Measurements from ENCODE around the gene DMKN. TPM values are rescaled to one million over a fixed set of nuclear protein-coding genes. Genes with fewer than 3 reads are reported as not detected.

Gene DMKN
- total RNA-seq, 2 donors from 2014 or later: 430 to 451 TPM

DNA sequence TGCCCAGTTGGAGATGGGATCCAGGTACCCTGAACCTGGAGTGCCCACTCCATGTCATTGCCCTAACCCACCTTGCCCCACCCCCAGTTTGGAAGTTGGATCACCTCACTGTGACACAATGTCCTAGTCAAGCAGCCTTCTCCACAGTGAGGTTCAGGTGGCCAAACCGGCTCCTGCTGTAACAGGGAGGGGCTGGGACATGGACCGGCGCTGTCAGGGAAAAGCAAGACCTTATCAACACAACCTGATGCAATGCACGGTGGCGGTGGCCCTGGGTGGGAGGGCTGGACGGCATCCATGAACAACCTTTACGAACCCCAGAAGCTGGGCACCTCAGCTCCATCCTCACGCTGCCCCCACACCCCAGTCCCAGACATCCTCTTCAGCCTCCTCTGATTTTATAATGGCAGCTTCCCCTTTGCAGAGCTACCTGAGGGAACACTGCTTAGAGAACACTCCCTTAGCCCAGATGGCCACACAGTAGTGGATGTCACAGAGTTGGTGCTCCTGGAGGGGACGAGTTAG, 21.6 kb downstream of the DMKN start:
- TF ChIP-seq, protein P1, sequence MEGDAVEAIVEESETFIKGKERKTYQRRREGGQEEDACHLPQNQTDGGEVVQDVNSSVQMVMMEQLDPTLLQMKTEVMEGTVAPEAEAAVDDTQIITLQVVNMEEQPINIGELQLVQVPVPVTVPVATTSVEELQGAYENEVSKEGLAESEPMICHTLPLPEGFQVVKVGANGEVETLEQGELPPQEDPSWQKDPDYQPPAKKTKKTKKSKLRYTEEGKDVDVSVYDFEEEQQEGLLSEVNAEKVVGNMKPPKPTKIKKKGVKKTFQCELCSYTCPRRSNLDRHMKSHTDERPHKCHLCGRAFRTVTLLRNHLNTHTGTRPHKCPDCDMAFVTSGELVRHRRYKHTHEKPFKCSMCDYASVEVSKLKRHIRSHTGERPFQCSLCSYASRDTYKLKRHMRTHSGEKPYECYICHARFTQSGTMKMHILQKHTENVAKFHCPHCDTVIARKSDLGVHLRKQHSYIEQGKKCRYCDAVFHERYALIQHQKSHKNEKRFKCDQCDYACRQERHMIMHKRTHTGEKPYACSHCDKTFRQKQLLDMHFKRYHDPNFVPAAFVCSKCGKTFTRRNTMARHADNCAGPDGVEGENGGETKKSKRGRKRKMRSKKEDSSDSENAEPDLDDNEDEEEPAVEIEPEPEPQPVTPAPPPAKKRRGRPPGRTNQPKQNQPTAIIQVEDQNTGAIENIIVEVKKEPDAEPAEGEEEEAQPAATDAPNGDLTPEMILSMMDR (conservative IDR thresholded peaks at IDR 0.05): no peak
- Mint-ChIP-seq H3K36me3 (ENCODE audit: low read depth) (peaks cover 5% of the 10 kb centered on the region), H3K27me3 (ENCODE audit: insufficient read depth) (peaks cover 9% of the 10 kb centered on the region), H3K27ac (no peak overlapping the region), H3K4me3 (no peak overlapping the region), H3K9me3 (no peaks in the 10 kb centered on the region), H3K4me1 (peaks cover 23% of the 10 kb centered on the region)
- WGBS, 2 experiments (ENCODE audit: insufficient coverage in 1 of 2, insufficient read length in 1 of 2): 83 to 96% methylated on average over 2 to 9 of the region's 9 CpGs
- Histone ChIP-seq H3K9me3 (ENCODE audit: control insufficient read depth, low read length) (no peaks in the 10 kb centered on the region), H3K9ac (ENCODE audit: extremely low read depth, low read length, poor library complexity, severe bottlenecking) (no peak overlapping the region), H3K27me3 (ENCODE audit: control insufficient read depth, insufficient read depth, low read length, poor library complexity, severe bottlenecking) (no peaks in the 10 kb centered on the region), H3K27ac (ENCODE audit: low read depth, low read length) (no peak overlapping the region), H3K36me3 (ENCODE audit: control insufficient read depth, insufficient read depth, low read length) (peaks cover 2% of the 10 kb centered on the region), H3K4me1 (ENCODE audit: control insufficient read depth, insufficient read depth, low read length) (peaks cover 2% of the 10 kb centered on the region), H3K4me3 (ENCODE audit: low read length) (no peak overlapping the region)
- no peak for DNase-seq

DNA sequence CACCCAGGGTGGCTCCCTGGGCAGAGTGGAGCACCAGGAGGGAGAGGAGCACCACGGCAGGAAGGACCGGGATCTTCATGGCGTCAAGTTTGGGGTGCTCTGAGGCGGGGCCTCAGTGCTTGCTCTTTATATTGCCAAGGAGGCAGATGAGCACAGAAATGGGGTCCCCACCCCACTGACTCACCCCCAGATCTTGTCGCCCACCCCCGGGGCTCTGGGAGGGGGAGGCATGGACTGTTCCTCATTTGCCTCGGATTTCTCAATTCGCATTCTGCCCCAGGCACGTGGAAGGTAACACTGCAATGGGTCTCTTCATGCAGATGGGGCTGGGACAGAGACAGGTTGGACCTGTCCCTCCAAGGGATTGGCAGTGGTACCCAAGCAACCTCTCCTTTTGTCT, 23.1 kb downstream of the DMKN start, which contains the start of gene KRTDAP:
KRTDAP (minus strand) TSS at position 101 of the 400 bp plus-strand sequence; CDS start at position 79, 22 bp downstream.
- Histone ChIP-seq H3K27ac (ENCODE audit: low read depth, low read length) (no peak within 1 kb of the TSS), H3K9me3 (ENCODE audit: control insufficient read depth, low read length) (no peaks in the 10 kb centered on the region), H3K9ac (ENCODE audit: extremely low read depth, low read length, poor library complexity, severe bottlenecking) (no peak within 1 kb of the TSS), H3K36me3 (ENCODE audit: control insufficient read depth, insufficient read depth, low read length) (no peaks in the 10 kb centered on the region), H3K4me3 (ENCODE audit: low read length) (no peak within 1 kb of the TSS), H3K27me3 (ENCODE audit: control insufficient read depth, insufficient read depth, low read length, poor library complexity, severe bottlenecking) (no peaks in the 10 kb centered on the region), H3K4me1 (ENCODE audit: control insufficient read depth, insufficient read depth, low read length) (peaks cover 13% of the 10 kb centered on the region)
- no peaks in the 10 kb centered on the region for H3K9me3 Mint-ChIP-seq
- peaks cover 35% of the 10 kb centered on the region for H3K4me1 Mint-ChIP-seq
- DNase-seq: no peak
- peaks cover 9% of the 10 kb centered on the region for H3K27me3 Mint-ChIP-seq (ENCODE audit: insufficient read depth)
- TF ChIP-seq, protein P1 (conservative IDR thresholded peaks at IDR 0.05): no peak
- 86 to 92% methylated on average over 6 to 9 of the region's 9 CpGs for WGBS, 2 experiments (ENCODE audit: insufficient coverage in 1 of 2, insufficient read length in 1 of 2)
- no peak within 1 kb of the TSS for H3K4me3 Mint-ChIP-seq
- no peak within 1 kb of the TSS for H3K27ac Mint-ChIP-seq
- H3K36me3 Mint-ChIP-seq (ENCODE audit: low read depth): no peaks in the 10 kb centered on the region

DNA sequence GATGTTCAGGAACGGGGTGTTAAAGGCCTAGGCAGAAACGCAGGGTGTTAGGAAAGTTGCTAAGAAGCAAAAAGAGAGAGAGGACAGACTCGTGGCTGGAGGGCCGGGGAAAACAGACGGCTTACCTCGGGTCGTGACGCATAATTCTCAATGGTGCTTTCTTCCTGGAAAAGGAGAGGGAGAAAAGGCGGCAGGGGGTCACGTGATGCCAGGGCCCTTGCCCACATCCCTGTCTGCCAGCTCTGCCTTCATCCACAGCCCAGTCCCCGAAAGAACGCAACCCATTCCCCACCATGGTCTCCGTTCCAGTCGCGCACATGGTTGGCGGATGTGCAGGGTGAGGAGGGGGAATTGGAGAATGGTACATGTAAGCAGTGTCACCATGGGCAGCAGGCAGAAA, 24.8 kb downstream of the DMKN start:
- H3K27ac ChIP-seq (ENCODE audit: low read depth, low read length): no peak overlapping the region
- H3K9me3 ChIP-seq (ENCODE audit: control insufficient read depth, low read length): no peaks in the 10 kb centered on the region
- Mint-ChIP-seq H3K27ac (no peak overlapping the region), H3K9me3 (no peaks in the 10 kb centered on the region), H3K36me3 (ENCODE audit: low read depth) (no peaks in the 10 kb centered on the region), H3K27me3 (ENCODE audit: insufficient read depth) (peaks cover 9% of the 10 kb centered on the region), H3K4me3 (no peak overlapping the region), H3K4me1 (peaks cover 40% of the 10 kb centered on the region)
- no peak overlapping the region for H3K4me3 ChIP-seq (ENCODE audit: low read length)
- H3K27me3 ChIP-seq (ENCODE audit: control insufficient read depth, insufficient read depth, low read length, poor library complexity, severe bottlenecking): no peaks in the 10 kb centered on the region
- peaks cover 13% of the 10 kb centered on the region for H3K4me1 ChIP-seq (ENCODE audit: control insufficient read depth, insufficient read depth, low read length)
- no peaks in the 10 kb centered on the region for H3K36me3 ChIP-seq (ENCODE audit: control insufficient read depth, insufficient read depth, low read length)
- no peak for DNase-seq
- H3K9ac ChIP-seq (ENCODE audit: extremely low read depth, low read length, poor library complexity, severe bottlenecking): no peak overlapping the region
- WGBS, 2 experiments (ENCODE audit: insufficient coverage in 1 of 2, insufficient read length in 1 of 2): 88 to 100% methylated on average over 2 to 16 of the region's 16 CpGs
- TF ChIP-seq, protein P1 (conservative IDR thresholded peaks at IDR 0.05): no peak

All from endodermal cell (in vitro differentiated cells).